ENCODE measurements around the gene COL27A1. TPM values are rescaled to one million over a fixed set of nuclear protein-coding genes. Genes with fewer than 3 reads are reported as not detected.

The COL27A1 gene
- total RNA-seq, 2 experiments from 2014 or later = 0.50 to 1.2 TPM

GRCh38 chr9:114233491-114234185 is 78.3 kb downstream of the COL27A1 start:
- no peak for DNase-seq
- Mint-ChIP-seq H3K9me3 (no peaks in the 10 kb centered on the region), H3K4me1 (no peaks in the 10 kb centered on the region), H3K4me3 (no peak overlapping the region), H3K27ac (no peak overlapping the region), H3K27me3 (no peaks in the 10 kb centered on the region), H3K36me3 (ENCODE audit: low read depth) (no peaks in the 10 kb centered on the region)
- CTCF ChIA-PET = interaction anchor here (0.7 kb wide), 1 partner anchor 39 kb away, joined by 6 read pairs; no protein-coding TSS in a partner anchor
- POLR2A ChIA-PET = no interaction called here

DNA sequence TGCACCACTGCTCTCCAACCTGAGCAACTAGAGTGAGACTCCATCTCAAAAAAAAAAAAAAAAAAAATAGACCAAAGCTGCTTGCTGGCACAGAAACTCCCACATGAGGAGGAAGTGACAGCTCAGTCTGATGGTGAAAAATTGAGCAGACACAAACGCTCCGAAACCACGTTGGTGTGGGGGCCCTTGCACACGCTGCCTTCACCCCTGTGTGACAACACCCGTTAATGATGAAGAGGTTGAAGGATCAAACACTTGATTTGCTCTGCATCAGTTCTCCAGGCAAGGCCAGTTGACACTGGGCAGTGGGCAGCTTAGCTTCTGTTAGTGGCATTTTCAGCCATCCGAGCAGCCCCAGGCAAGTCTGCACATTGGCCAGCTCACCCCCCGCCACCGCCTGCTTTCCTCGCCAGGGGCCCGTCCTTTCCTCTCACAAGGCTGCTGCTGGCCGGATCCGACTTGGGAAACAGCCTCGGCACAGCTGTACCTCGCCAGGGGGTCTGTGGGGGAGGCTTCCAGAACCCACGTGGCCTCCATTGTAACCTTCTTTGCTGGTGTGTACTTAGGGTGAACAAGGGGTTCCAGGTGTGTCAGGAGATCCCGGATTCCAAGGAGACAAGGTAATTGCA is 79.8 kb downstream of the COL27A1 start:
- no peak overlapping the region for H3K27ac Mint-ChIP-seq
- no peaks in the 10 kb centered on the region for H3K4me1 Mint-ChIP-seq
- H3K36me3 Mint-ChIP-seq (ENCODE audit: low read depth) = no peaks in the 10 kb centered on the region
- ChIA-PET CTCF (interaction anchor here (0.7 to 1.0 kb wide), 3 partner anchors 29 to 272 kb away, joined by 3 to 8 read pairs (median 4); no protein-coding TSS in a partner anchor), POLR2A (no interaction called here)
- DNase-seq = no peak
- H3K4me3 Mint-ChIP-seq = no peak overlapping the region
- H3K9me3 Mint-ChIP-seq = no peaks in the 10 kb centered on the region
- no peaks in the 10 kb centered on the region for H3K27me3 Mint-ChIP-seq

GRCh38 chr9:114236391-114237138 is 81.2 kb downstream of the COL27A1 start:
- H3K27ac Mint-ChIP-seq = no peak overlapping the region
- no peak overlapping the region for H3K4me3 Mint-ChIP-seq
- H3K9me3 Mint-ChIP-seq = no peaks in the 10 kb centered on the region
- POLR2A ChIA-PET = no interaction called here
- H3K4me1 Mint-ChIP-seq = no peaks in the 10 kb centered on the region
- H3K27me3 Mint-ChIP-seq = no peaks in the 10 kb centered on the region
- CTCF ChIA-PET = no interaction called here
- no peak for DNase-seq
- H3K36me3 Mint-ChIP-seq (ENCODE audit: low read depth) = no peaks in the 10 kb centered on the region

DNA sequence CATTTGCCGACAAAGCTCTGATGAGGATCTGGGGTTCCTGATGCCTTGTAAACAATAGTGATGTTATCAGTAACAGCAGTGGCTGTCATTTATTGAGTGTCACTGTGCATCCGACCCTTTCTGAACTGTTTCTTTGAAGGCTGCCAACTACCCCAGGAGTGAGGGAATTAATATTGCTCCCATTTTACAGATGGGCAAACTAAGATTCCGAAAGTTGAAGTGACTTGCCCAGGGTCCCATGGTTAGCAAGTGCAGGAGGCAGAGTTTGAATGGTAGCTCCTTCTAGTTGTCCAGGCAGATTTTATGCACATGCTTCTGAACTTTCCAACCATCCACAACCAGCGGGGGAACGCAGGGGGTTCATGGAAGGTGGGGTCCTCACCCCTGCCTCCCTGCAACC is 81.9 kb downstream of the COL27A1 start:
- ChIA-PET CTCF (no interaction called here), POLR2A (no interaction called here)
- Mint-ChIP-seq H3K27ac (no peak overlapping the region), H3K9me3 (no peaks in the 10 kb centered on the region), H3K36me3 (ENCODE audit: low read depth) (no peaks in the 10 kb centered on the region), H3K4me1 (no peaks in the 10 kb centered on the region), H3K27me3 (no peaks in the 10 kb centered on the region), H3K4me3 (no peak overlapping the region)
- DNase-seq = no peak

DNA sequence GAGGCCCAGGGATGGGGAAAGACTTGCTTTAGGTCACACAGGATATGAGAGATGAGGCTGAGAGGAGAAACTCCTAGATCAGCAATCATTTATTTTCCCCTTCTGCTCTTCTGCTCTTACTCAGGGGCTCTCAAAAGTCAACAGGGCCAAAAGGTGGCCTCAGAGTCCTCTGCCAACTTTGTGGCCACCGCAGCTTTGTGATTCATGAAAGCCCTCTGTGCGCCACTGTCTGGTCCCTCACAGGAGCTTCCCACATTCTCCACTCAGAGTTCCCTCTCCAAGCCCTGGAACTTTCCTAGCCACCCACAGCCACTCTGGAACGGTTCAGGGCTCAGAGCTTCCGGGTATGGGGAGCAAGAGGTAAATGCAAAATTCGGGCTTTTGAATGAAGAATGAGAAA is 82.4 kb downstream of the COL27A1 start:
- POLR2A ChIA-PET = no interaction called here
- Mint-ChIP-seq H3K36me3 (ENCODE audit: low read depth) (no peaks in the 10 kb centered on the region), H3K27me3 (no peaks in the 10 kb centered on the region), H3K27ac (no peak overlapping the region), H3K4me3 (no peak overlapping the region), H3K4me1 (no peaks in the 10 kb centered on the region), H3K9me3 (no peaks in the 10 kb centered on the region)
- no peak for DNase-seq
- CTCF ChIA-PET = no interaction called here

GRCh38 chr9:114238472-114238871 is 83.1 kb downstream of the COL27A1 start:
- H3K4me1 Mint-ChIP-seq = no peaks in the 10 kb centered on the region
- POLR2A ChIA-PET = no interaction called here
- no peaks in the 10 kb centered on the region for H3K27me3 Mint-ChIP-seq
- no peaks in the 10 kb centered on the region for H3K9me3 Mint-ChIP-seq
- H3K4me3 Mint-ChIP-seq = no peak overlapping the region
- no peaks in the 10 kb centered on the region for H3K36me3 Mint-ChIP-seq (ENCODE audit: low read depth)
- no peak for DNase-seq
- CTCF ChIA-PET = interaction anchor here (1.0 kb wide), 1 partner anchor 53 kb away, joined by 3 read pairs; no protein-coding TSS in a partner anchor
- H3K27ac Mint-ChIP-seq = no peak overlapping the region

DNA sequence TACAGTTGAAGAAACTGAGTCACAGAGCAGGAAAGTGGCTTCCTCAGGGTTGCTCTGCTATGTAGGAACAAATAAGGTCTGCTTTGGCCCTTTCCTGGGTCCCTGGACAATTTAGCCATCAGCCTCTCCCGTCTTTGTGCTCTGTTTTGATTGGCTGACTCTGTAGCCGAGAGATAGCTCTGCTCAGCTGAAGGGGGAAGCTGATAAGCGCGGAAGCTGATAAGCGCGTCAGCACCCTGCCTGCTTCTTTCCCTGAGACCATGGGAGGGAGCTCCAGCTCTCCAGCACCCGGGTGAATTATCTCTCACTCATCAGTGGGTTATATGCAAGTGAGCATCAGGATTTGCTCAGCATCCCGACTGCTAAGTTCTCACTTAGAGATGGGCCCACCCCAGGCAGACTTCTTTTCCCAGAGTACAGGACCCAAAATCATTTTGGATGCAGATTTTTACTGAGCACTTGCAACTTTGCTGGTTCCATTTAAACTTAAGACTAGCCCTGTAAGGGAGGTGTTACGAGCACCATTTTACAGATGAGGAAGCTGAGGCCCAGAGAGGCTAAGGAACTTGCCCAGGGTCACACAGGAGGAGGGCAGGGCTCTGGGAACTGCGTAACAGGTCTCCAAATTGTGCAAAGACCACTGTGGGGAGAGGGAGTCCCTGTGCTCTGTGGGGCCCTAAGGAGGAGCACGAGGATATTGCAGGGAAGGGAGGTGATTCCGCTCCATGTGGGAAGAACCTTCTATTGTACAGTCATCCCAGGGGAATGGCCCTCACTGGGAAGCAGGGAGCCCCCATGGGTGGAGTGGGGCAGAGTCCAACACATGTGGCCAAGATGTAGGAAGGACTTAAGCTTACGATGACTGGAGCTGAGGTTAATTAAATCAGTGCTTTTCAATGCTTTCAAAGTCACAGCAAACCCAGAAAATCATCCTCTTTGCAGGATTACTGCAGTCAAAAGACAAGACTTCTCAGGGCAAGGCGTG is 83.8 kb downstream of the COL27A1 start:
- ChIA-PET CTCF (interaction anchor here (1.0 kb wide), 1 partner anchor 52 kb away, joined by 3 read pairs; no protein-coding TSS in a partner anchor), POLR2A (no interaction called here)
- no peaks in the 10 kb centered on the region for H3K36me3 Mint-ChIP-seq (ENCODE audit: low read depth)
- no peaks in the 10 kb centered on the region for H3K4me1 Mint-ChIP-seq
- no peak overlapping the region for H3K4me3 Mint-ChIP-seq
- no peaks in the 10 kb centered on the region for H3K9me3 Mint-ChIP-seq
- no peak for DNase-seq
- H3K27me3 Mint-ChIP-seq = no peaks in the 10 kb centered on the region
- no peak overlapping the region for H3K27ac Mint-ChIP-seq

- Mint-ChIP-seq H3K4me3 (no peak overlapping the region), H3K9me3 (no peaks in the 10 kb centered on the region), H3K4me1 (no peaks in the 10 kb centered on the region), H3K36me3 (ENCODE audit: low read depth) (no peaks in the 10 kb centered on the region), H3K27ac (no peak overlapping the region), H3K27me3 (no peaks in the 10 kb centered on the region)
- no peak for DNase-seq
- POLR2A ChIA-PET = no interaction called here
- CTCF ChIA-PET = no interaction called here
Observed at GRCh38 chr9:114240216-114240615, 84.9 kb downstream of the COL27A1 start.

DNA sequence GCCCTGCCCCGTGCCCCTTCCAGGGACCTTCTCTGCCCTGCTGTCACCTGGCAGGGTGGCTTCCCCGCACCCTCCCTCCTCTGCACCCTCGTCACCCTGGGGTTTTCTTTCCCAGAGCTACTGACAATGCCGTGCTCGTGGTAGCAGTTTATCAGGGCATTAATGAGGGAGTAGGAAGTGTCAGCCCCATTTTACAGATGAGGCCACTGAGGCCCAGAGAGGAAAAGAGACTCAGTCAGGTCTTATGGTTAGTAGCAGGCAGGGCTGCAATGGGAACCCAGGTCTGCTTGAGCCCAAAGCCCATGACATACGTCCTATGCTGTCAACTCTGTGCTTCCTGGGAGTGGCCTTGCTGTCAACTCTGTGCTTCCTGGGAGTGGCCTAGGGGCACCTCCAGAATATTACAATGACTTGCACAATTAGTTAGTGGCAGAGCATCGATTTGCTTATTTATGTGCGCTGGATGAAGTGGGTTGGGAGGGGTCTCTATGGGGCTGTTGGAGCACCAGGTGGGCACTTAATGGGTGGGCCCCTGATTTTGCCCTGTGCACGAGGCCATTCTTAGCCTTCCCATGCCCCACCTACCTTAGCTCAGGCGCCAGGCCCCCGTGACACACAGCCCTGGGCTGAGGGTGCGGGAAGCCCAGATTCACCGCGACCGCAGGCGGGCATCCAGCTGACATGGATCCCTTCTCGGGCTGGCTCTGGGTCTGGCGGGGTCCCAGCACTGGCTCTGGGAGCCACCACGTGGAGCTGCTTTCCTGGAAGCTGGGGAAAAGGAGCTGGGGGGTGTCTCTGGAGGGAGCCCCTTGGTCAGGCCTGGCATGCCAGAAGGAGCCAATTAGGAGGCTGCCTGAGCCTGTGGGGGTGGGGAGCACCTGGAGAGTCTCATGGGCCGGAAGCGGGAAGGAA is 85.6 kb downstream of the COL27A1 start:
- H3K27me3 Mint-ChIP-seq = no peaks in the 10 kb centered on the region
- CTCF ChIA-PET = no interaction called here
- H3K9me3 Mint-ChIP-seq = no peaks in the 10 kb centered on the region
- no peak overlapping the region for H3K27ac Mint-ChIP-seq
- H3K36me3 Mint-ChIP-seq (ENCODE audit: low read depth) = no peaks in the 10 kb centered on the region
- H3K4me3 Mint-ChIP-seq = no peak overlapping the region
- H3K4me1 Mint-ChIP-seq = no peaks in the 10 kb centered on the region
- POLR2A ChIA-PET = no interaction called here
- no peak for DNase-seq

- ChIA-PET CTCF (no interaction called here), POLR2A (no interaction called here)
- Mint-ChIP-seq H3K9me3 (no peaks in the 10 kb centered on the region), H3K36me3 (ENCODE audit: low read depth) (no peaks in the 10 kb centered on the region), H3K4me3 (no peak overlapping the region), H3K27me3 (no peaks in the 10 kb centered on the region), H3K4me1 (no peaks in the 10 kb centered on the region), H3K27ac (no peak overlapping the region)
- DNase-seq = no peak
Observed at GRCh38 chr9:114242837-114243236, 87.5 kb downstream of the COL27A1 start.

DNA sequence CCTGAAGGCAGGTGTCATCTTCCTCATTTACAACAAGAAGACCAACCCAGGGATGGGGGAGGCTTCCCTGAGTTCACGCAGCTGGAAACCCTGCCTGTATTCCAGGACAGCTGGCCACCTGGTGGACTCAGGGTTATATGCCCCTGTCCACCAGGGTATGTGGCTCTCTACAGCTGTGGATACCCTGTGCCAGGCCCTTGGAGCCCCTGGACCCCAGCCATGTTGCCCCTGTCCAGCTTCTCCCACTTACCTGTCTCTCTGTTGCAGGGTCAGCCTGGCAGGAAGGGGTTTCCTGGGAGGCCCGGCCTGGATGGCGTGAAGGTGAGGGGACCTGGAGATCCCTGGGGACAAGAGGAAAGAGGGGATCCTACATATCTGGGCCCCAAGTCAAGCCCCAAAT is 87.9 kb downstream of the COL27A1 start:
- no peak for DNase-seq
- no peaks in the 10 kb centered on the region for H3K36me3 Mint-ChIP-seq (ENCODE audit: low read depth)
- POLR2A ChIA-PET = no interaction called here
- H3K4me3 Mint-ChIP-seq = no peak overlapping the region
- H3K27me3 Mint-ChIP-seq = no peaks in the 10 kb centered on the region
- no peaks in the 10 kb centered on the region for H3K9me3 Mint-ChIP-seq
- H3K4me1 Mint-ChIP-seq = no peaks in the 10 kb centered on the region
- CTCF ChIA-PET = interaction anchor here (1.0 kb wide), 1 partner anchor 11 kb away, joined by 6 read pairs; no protein-coding TSS in a partner anchor
- no peak overlapping the region for H3K27ac Mint-ChIP-seq

DNA sequence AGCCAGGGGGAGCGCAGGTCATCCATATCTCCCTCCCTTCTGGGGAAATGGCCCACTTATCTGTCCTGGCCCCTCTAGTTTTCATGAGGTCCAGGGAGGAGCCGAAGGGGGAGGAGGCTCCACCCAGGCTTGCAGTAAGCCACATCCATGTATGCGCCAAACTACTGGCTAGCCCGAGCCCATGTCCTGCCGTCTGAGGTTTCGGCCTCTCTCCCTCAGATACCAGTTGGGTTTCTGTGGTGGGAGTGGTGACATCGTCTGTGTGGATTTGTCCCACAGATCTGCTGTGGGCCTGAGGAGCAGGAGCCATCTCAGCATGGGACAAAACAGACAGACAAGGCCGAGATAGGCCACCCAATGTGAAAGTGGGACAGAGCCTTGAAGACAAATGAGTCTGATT is 89.2 kb downstream of the COL27A1 start:
- CTCF ChIA-PET = no interaction called here
- POLR2A ChIA-PET = no interaction called here
- H3K9me3 Mint-ChIP-seq = no peaks in the 10 kb centered on the region

More for the DNA sequence above, 89.2 kb downstream of the COL27A1 start:
- no peaks in the 10 kb centered on the region for H3K4me1 Mint-ChIP-seq
- no peak for DNase-seq
- H3K36me3 Mint-ChIP-seq (ENCODE audit: low read depth) = no peaks in the 10 kb centered on the region
- H3K27ac Mint-ChIP-seq = no peak overlapping the region
- H3K27me3 Mint-ChIP-seq = no peaks in the 10 kb centered on the region
- no peak overlapping the region for H3K4me3 Mint-ChIP-seq
